SK-N-SH (cell line): ENCODE data around the gene SLC2A9. TPM values are rescaled to one million over a fixed set of nuclear protein-coding genes. Genes with fewer than 3 reads are reported as not detected.

Experiments
- CTCF ChIA-PET: fragments of 300-600, 350-600 bp; formaldehyde crosslinking; extraction: SDS; loops from one replicate; lab custom pipeline; 2021; lab: Yijun Ruan, JAX
- POLR2A ChIA-PET: fragments of 350-600 bp; sonication (Branson Sonifier 250); formaldehyde crosslinking; extraction: SDS; loops from one replicate; lab custom pipeline; 2020; ENCODE audit warnings: antibody characterized with exemption, inconsistent platforms; lab: Yijun Ruan, JAX
- DNase-seq: peaks from one replicate; pipeline ENCODE4 v3.0.0; 2012
- H2AFZ ChIP-seq: fragments of 200-600 bp; sonication (generic); 2 replicates; pipeline ENCODE4 v1.8.1; 2016; ENCODE audit warnings: antibody characterized with exemption, mild to moderate bottlenecking, low read depth
- H3F3A ChIP-seq: fragments of 200-600 bp; sonication (generic); replicated peaks from 2 replicates; pipeline ENCODE3; 2016; ENCODE audit warnings: antibody characterized with exemption, mild to moderate bottlenecking; ENCODE audit not compliant: insufficient read depth
- H3K27ac ChIP-seq, 2 experiments: fragments of 200-500 bp in 1 of 2; fragments of 200-600 bp in 1 of 2; sonication (Bioruptor generic) in 1 of 2; sonication (generic), shearing (Covaris generic) in 1 of 2; 2 replicates each; pipeline versions ENCODE4 v1.5.1 to v1.6.1; 2014 to 2016; ENCODE audit warnings: low read depth in 2 of 2, inconsistent platforms in 1 of 2, low read length in 1 of 2, mild to moderate bottlenecking in 1 of 2, mixed read lengths in 1 of 2
- H3K27me3 ChIP-seq: fragments of 200-600 bp; sonication (generic), shearing (Covaris generic); 2 replicates; pipeline ENCODE4 v1.6.1; 2016; ENCODE audit warnings: mixed run types; ENCODE audit not compliant: insufficient read depth
- H3K36me3 ChIP-seq, 2 experiments: fragments of 200-500 bp in 1 of 2; fragments of 200-600 bp in 1 of 2; sonication (Bioruptor generic) in 1 of 2; sonication (generic) in 1 of 2; replicated peaks in 1 of 2; 2 replicates each; pipeline versions ENCODE3 to v1.5.1; 2014 to 2016; ENCODE audit warnings: low read length in 1 of 2, mild to moderate bottlenecking in 1 of 2; ENCODE audit not compliant: insufficient read depth in 2 of 2, control insufficient read depth in 1 of 2
- H3K4me1 ChIP-seq, 2 experiments: fragments of 200-500 bp in 1 of 2; fragments of 200-600 bp in 1 of 2; sonication (Bioruptor generic) in 1 of 2; sonication (generic), shearing (Covaris generic) in 1 of 2; 2 replicates each; pipeline versions ENCODE4 v1.5.1 to v1.6.1; 2014 to 2016; ENCODE audit warnings: low read depth in 1 of 2, low read length in 1 of 2, mixed run types in 1 of 2; ENCODE audit not compliant: insufficient read depth in 2 of 2, control insufficient read depth in 1 of 2
- H3K4me2 ChIP-seq: fragments of 200-600 bp; sonication (generic), shearing (Covaris generic); 2 replicates; pipeline ENCODE4 v1.6.1; 2017; ENCODE audit warnings: mixed run types
- H3K4me3 ChIP-seq, 2 experiments: fragments of 200-500 bp in 1 of 2; fragments of 200-600 bp in 1 of 2; sonication (Bioruptor generic) in 1 of 2; sonication (generic), shearing (Covaris generic) in 1 of 2; 2 replicates each; pipeline versions ENCODE4 v1.5.1 to v1.8.1; 2014 to 2016; ENCODE audit warnings: low read depth in 2 of 2, inconsistent platforms in 1 of 2, low read length in 1 of 2, mild to moderate bottlenecking in 1 of 2, mixed read lengths in 1 of 2, moderate library complexity in 1 of 2
- H3K79me2 ChIP-seq: fragments of 200-600 bp; sonication (generic); 2 replicates; pipeline ENCODE4 v1.8.1; 2017; ENCODE audit warnings: mild to moderate bottlenecking; ENCODE audit not compliant: insufficient read depth
- H3K9ac ChIP-seq: fragments of 200-600 bp; sonication (generic); 2 replicates; pipeline ENCODE4 v1.6.1; 2017; ENCODE audit warnings: mixed run types
- H3K9me2 ChIP-seq: fragments of 200-600 bp; sonication (generic); 2 replicates; pipeline ENCODE4 v1.6.1; 2017; ENCODE audit warnings: mixed run types
- H3K9me3 ChIP-seq: fragments of 200-600 bp; sonication (generic); 2 replicates; pipeline ENCODE4 v1.6.1; 2017; ENCODE audit warnings: mixed run types, mild to moderate bottlenecking, moderate library complexity
- H4K20me1 ChIP-seq: fragments of 200-600 bp; sonication (generic); 2 replicates; pipeline ENCODE4 v1.6.1; 2017; ENCODE audit warnings: mild to moderate bottlenecking, mixed run types; ENCODE audit not compliant: insufficient read depth
- CHD2 ChIP-seq: fragments of 150-350 bp; IDR thresholded peaks from 2 replicates; pipeline ENCODE4 v1.6.1; 2018; ENCODE audit warnings: low read length; ENCODE audit not compliant: partially characterized antibody
- EP300 ChIP-seq, 2 experiments: IDR thresholded peaks; 2 replicates each; pipeline versions ENCODE4 v1.4.0 to v1.6.1; 2012; ENCODE audit warnings: borderline replicate concordance in 1 of 2, low read depth in 1 of 2, low read length in 1 of 2
- EZH2phosphoT487 ChIP-seq: fragments of 200-600 bp; sonication (generic); IDR thresholded peaks from 2 replicates; pipeline ENCODE4 v1.6.1; 2017; ENCODE audit warnings: low read depth, mixed run types, mild to moderate bottlenecking, antibody characterized with exemption, moderate library complexity, borderline replicate concordance
- FOSL2 ChIP-seq: IDR thresholded peaks from 2 replicates; pipeline ENCODE4 v1.4.0; 2012; ENCODE audit warnings: low read depth, mild to moderate bottlenecking, moderate library complexity, borderline replicate concordance
- FOXJ3 ChIP-seq: sonication (generic); formaldehyde crosslinking; IDR thresholded peaks from 2 replicates; pipeline ENCODE4 v1.5.1; 2020; ENCODE audit warnings: mild to moderate bottlenecking, missing genetic modification reagents
- FOXM1 ChIP-seq: IDR thresholded peaks from 2 replicates; pipeline ENCODE4 v1.4.0; 2012; ENCODE audit warnings: low read depth, mild to moderate bottlenecking
- GABPA ChIP-seq: IDR thresholded peaks from 2 replicates; pipeline ENCODE4 v1.4.0; 2012; ENCODE audit warnings: low read depth, mild to moderate bottlenecking
- GATA2 ChIP-seq: sonication (generic); formaldehyde crosslinking; IDR thresholded peaks from 2 replicates; pipeline ENCODE4 v1.5.0; 2020; ENCODE audit warnings: mild to moderate bottlenecking, missing genetic modification reagents
- JUND ChIP-seq: IDR thresholded peaks from 2 replicates; pipeline ENCODE4 v1.4.0; 2012
- MEF2A ChIP-seq: IDR thresholded peaks from 2 replicates; pipeline ENCODE4 v1.4.0; 2012; ENCODE audit warnings: low read depth, borderline replicate concordance
- MXI1 ChIP-seq: IDR thresholded peaks from 2 replicates; pipeline ENCODE4 v1.6.1; 2012; ENCODE audit warnings: mild to moderate bottlenecking, low read depth, low read length, improper control_type of control experiment
- NRF1 ChIP-seq: IDR thresholded peaks from 2 replicates; pipeline ENCODE4 v1.6.1; 2012; ENCODE audit warnings: low read depth, mild to moderate bottlenecking, low read length
- POLR2AphosphoS5 ChIP-seq: IDR thresholded peaks from 2 replicates; pipeline ENCODE4 v1.6.1; 2012; ENCODE audit warnings: low read depth, low read length
- RAD21 ChIP-seq: IDR thresholded peaks from 2 replicates; pipeline ENCODE4 v1.6.1; 2012; ENCODE audit warnings: mild to moderate bottlenecking, low read length
- RCOR1 ChIP-seq: fragments of 150-350 bp; IDR thresholded peaks from 2 replicates; pipeline ENCODE4 v1.6.1; 2017; ENCODE audit warnings: antibody characterized with exemption, low read length
- REST ChIP-seq: IDR thresholded peaks from 2 replicates; pipeline ENCODE4 v1.6.1; 2012; ENCODE audit warnings: mild to moderate bottlenecking, low read depth, low read length, moderate library complexity
- RFX5 ChIP-seq: IDR thresholded peaks from 2 replicates; pipeline ENCODE4 v1.6.1; 2012; ENCODE audit warnings: mild to moderate bottlenecking, improper control_type of control experiment, low read length
- RXRA ChIP-seq: IDR thresholded peaks from 2 replicates; pipeline ENCODE4 v1.4.0; 2012; ENCODE audit warnings: low read depth, mild to moderate bottlenecking, borderline replicate concordance
- SIN3A ChIP-seq: IDR thresholded peaks from 2 replicates; pipeline ENCODE4 v1.6.1; 2012; ENCODE audit warnings: low read depth, mild to moderate bottlenecking, low read length, moderate library complexity, borderline replicate concordance
- SMC3 ChIP-seq: IDR thresholded peaks from 2 replicates; pipeline ENCODE4 v1.6.1; 2012; ENCODE audit warnings: low read depth, low read length, improper control_type of control experiment
- TCF12 ChIP-seq: IDR thresholded peaks from 2 replicates; pipeline ENCODE4 v1.4.0; 2012
- TEAD4 ChIP-seq: IDR thresholded peaks from 2 replicates; pipeline ENCODE4 v1.4.0; 2012; ENCODE audit warnings: mild to moderate bottlenecking, borderline replicate concordance; ENCODE audit not compliant: insufficient read depth
- USF2 ChIP-seq: fragments of 150-350 bp; IDR thresholded peaks from 2 replicates; pipeline ENCODE4 v1.6.1; 2017; ENCODE audit warnings: antibody characterized with exemption, low read length, low read depth, borderline replicate concordance
- WGBS: methylation state at CpG from one replicate; pipeline ENCODE4 v1.1.6; 2017; ENCODE audit warnings: low lambda C conversion rate; 5-methylcytosine and 5-hydroxymethylcytosine counted together
- polyA plus RNA-seq, 3 experiments: library from polyadenylated mRNA; depleted of rRNA; stranded (reverse); fragments of >200 nt; gene quantifications; 2 replicates each; pipeline ENCODE4 v1.2.3, GENCODE V29; 2012
- TF ChIP-seq, protein P1 (sequence below): fragments of 150-350 bp; IDR thresholded peaks from 2 replicates; pipeline ENCODE4 v1.6.1; 2016; ENCODE audit warnings: mild to moderate bottlenecking, low read depth, low read length
- TF ChIP-seq, protein P2 (sequence below): IDR thresholded peaks from 2 replicates; pipeline ENCODE4 v1.4.0; 2012; ENCODE audit warnings: low read depth, borderline replicate concordance

SLC2A9 gene
- polyA plus RNA-seq, 1 of the 3 experiments (the other 2 are of a cell fraction), result not detected

GRCh38 chr4:10008609-10009005 lies 12.7 kb downstream of the SLC2A9 start:
- peaks cover 0 to 43% of the 10 kb centered on the region in 2 experiments; a peak in 2 of 4 replicates for H3K4me1 ChIP-seq
- no peak overlapping the region for H3K4me2 ChIP-seq
- peak; percentile 61 for DNase-seq
- no peaks in the 10 kb centered on the region for H3K36me3 ChIP-seq
- no peak overlapping the region for H3K4me3 ChIP-seq
- no peak overlapping the region for H2AFZ ChIP-seq
- no peaks in the 10 kb centered on the region for H3F3A ChIP-seq
- H3K79me2 ChIP-seq, result no peaks in the 10 kb centered on the region
- no peaks in the 10 kb centered on the region for H4K20me1 ChIP-seq
- H3K9me2 ChIP-seq, result no peaks in the 10 kb centered on the region
- WGBS, result 27% methylated on average over 3 of the region's 3 CpGs
- H3K9ac ChIP-seq, result no peak overlapping the region
- no peaks in the 10 kb centered on the region for H3K9me3 ChIP-seq
- H3K27me3 ChIP-seq, result no peaks in the 10 kb centered on the region
- peak overlapping the region in 1 of 2 experiments; percentile 96; a peak in 2 of 4 replicates for H3K27ac ChIP-seq
- ChIA-PET POLR2A (interaction anchor here (0.6 to 1.3 kb wide), 2 partner anchors 29 to 72 kb away, joined by 3 to 4 read pairs; no protein-coding TSS in a partner anchor), CTCF (interaction anchor here (1.2 to 12.7 kb wide), 4 partner anchors 9 to 245 kb away, joined by 3 to 205 read pairs (median 4); no protein-coding TSS in a partner anchor)
- TF ChIP-seq RCOR1 (peak; percentile 83; the same call in 1 of the 2 replicates), USF2 (no peak), MEF2A (no peak), SMC3 (no peak), GATA2 (CRISPR knock-in tag) (peak; percentile 63), NRF1 (no peak), GABPA (no peak), REST (no peak), JUND (no peak), RFX5 (no peak), FOXM1 (no peak), FOXJ3 (CRISPR knock-in tag) (peak; percentile 5), RAD21 (no peak), RXRA (no peak), EZH2phosphoT487 (no peak), POLR2AphosphoS5 (no peak), EP300 (IDR thresholded peaks at IDR 0.05; ENCODE audit: borderline replicate concordance in 1 of 2, low read depth in 1 of 2, low read length in 1 of 2) (peak in 1 of 2 experiments; percentile 68; a peak in 2 of 4 replicates), MXI1 (0 out of 2 replicates have a peak, but pooled peaks have one; percentile 31), TEAD4 (no peak), FOSL2 (no peak), SIN3A (no peak), CHD2 (peak; percentile 55), TCF12 (no peak)
- TF ChIP-seq, protein P1, sequence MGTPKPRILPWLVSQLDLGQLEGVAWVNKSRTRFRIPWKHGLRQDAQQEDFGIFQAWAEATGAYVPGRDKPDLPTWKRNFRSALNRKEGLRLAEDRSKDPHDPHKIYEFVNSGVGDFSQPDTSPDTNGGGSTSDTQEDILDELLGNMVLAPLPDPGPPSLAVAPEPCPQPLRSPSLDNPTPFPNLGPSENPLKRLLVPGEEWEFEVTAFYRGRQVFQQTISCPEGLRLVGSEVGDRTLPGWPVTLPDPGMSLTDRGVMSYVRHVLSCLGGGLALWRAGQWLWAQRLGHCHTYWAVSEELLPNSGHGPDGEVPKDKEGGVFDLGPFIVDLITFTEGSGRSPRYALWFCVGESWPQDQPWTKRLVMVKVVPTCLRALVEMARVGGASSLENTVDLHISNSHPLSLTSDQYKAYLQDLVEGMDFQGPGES, result no peak
- TF ChIP-seq, protein P2, sequence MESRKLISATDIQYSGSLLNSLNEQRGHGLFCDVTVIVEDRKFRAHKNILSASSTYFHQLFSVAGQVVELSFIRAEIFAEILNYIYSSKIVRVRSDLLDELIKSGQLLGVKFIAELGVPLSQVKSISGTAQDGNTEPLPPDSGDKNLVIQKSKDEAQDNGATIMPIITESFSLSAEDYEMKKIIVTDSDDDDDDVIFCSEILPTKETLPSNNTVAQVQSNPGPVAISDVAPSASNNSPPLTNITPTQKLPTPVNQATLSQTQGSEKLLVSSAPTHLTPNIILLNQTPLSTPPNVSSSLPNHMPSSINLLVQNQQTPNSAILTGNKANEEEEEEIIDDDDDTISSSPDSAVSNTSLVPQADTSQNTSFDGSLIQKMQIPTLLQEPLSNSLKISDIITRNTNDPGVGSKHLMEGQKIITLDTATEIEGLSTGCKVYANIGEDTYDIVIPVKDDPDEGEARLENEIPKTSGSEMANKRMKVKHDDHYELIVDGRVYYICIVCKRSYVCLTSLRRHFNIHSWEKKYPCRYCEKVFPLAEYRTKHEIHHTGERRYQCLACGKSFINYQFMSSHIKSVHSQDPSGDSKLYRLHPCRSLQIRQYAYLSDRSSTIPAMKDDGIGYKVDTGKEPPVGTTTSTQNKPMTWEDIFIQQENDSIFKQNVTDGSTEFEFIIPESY, result no peak
